Renal cortex interstitium (tissue), 11 donors: ENCODE data around the gene AGPS. TPM values are rescaled to one million over a fixed set of nuclear protein-coding genes. Genes with fewer than 3 reads are reported as not detected.
"Not testable (repeated sequence)": the region's sequence is repeated elsewhere in the genome, so short reads cannot be mapped to it uniquely, and the experiment has no call there.

ENCODE experiments used
- DNase-seq, 11 donors: peaks; one replicate each; pipeline ENCODE4 v3.0.0-alpha.2; 2013; ENCODE audit warnings: low read depth in 9 of 11, low spot score in 4 of 11; ENCODE audit errors: extremely low read depth in 1 of 11
- polyA plus RNA-seq, 3 donors: library from polyadenylated mRNA; unstranded; fragments of 120-200 nt; gene quantifications; one replicate each; pipeline ENCODE4 v1.2.1, GENCODE V29; 2013; ENCODE audit not compliant: insufficient read length in 3 of 3

The AGPS gene
- polyA plus RNA-seq, 3 donors: 43.7 to 50.5 (median 45.2) TPM

- DNase-seq: not testable (repeated sequence)
Measured at GRCh38 chr2:177485657-177486056, 93.1 kb downstream of the AGPS start.

- DNase-seq: peak; percentile 29 to 70 (median 41)
Measured at GRCh38 chr2:177489719-177490301, 97.2 kb downstream of the AGPS start.

- DNase-seq: no peak
Measured at GRCh38 chr2:177495945-177496344, 103.4 kb downstream of the AGPS start.

DNA sequence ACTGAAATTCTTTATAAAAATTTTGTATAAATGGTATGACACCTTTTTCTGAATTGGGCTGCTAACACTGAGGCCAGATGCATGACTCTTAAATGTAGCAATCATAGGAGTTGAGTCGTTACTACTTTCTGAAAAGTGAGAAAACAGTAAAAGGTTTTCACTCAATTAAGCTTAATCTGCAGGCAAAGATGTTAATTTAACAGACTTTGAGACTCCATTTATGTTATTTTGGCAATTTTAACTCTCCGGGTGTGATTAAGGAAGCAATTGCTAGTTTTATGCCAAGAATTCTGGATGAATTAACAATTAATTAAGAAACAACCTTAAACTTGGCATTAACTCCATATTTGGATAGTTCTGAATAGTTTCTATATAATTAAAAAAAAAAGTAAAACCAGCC, 104.3 kb downstream of the AGPS start:
- no peak for DNase-seq

DNA sequence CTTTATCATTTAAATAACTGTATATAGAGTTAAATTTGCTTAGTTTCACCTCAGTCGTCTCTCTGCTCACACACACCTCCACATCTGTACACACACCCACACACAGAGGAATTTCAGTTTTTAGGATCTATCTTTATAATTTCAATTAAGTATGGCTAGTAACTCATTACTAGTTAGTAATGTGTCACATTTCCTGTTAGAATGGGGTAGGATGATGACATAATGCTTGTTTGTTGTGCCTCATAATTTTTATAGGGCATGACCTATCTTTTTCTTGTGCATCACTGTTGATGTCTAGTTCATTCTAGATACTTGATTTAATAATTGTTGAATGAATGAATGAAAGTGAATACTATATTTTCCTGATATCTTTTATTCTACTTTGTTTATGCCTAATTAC, 108.6 kb downstream of the AGPS start:
- DNase-seq: no peak

GRCh38 chr2:177506505-177506904, 113.9 kb downstream of the AGPS start:
- DNase-seq: no peak

DNA sequence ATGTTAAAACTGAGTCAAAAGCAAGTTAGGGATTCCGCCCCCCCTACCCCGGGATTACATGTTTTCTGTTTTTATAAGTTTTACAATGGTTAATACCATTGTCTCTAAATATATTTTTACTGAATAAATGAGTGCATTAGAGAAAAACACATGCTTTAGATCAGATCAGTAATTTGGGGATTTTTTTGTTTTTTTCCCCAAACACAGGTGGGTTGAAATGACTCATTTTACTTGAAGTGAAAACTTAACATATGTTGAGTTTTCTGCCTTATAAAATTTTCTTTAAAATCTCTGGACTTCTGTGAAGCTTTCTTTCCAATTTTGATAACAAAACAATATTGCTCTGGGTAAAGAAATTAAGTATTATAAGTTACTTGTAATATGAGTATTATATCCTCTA, 114.4 kb downstream of the AGPS start:
- DNase-seq: no peak

GRCh38 chr2:177516824-177517544, 124.4 kb downstream of the AGPS start:
- no peak for DNase-seq

GRCh38 chr2:177518754-177519153, 126.2 kb downstream of the AGPS start:
- no peak for DNase-seq

GRCh38 chr2:177519534-177520115, 127.1 kb downstream of the AGPS start:
- DNase-seq: no peak

GRCh38 chr2:177520324-177520723, 127.8 kb downstream of the AGPS start:
- DNase-seq: peak; percentile 26 to 79 (median 55)

- no peak for DNase-seq
Measured at GRCh38 chr2:177523781-177524180, 131.2 kb downstream of the AGPS start.

DNA sequence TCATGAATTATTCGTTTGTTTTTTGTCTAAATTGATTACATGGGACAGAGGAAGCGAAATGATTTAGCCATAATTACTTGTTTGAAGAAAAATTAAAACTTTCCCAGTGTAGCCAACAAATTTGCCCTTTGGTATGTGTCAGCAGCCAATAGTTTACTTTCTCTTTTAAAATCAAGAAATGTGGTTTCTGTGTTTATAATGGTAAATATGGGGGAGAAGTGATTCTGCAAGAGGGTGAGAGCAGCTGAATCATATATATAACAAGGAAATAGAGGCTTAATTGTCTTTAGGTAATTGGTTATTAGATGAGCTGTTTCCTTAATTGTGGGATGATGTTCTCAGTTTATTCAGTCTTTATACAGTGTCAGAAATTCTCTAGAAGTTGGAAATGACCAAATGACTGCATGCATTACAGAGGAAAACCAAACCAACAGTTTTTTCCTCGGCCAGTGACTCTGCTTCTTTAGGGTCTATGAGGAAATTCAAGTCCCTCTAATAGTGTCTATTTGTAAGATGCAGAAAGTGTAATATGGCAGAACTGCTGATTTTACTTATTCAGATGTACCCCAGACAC, 132.9 kb downstream of the AGPS start:
- no peak for DNase-seq

GRCh38 chr2:177528351-177528933, 135.9 kb downstream of the AGPS start:
- DNase-seq: no peak

DNA sequence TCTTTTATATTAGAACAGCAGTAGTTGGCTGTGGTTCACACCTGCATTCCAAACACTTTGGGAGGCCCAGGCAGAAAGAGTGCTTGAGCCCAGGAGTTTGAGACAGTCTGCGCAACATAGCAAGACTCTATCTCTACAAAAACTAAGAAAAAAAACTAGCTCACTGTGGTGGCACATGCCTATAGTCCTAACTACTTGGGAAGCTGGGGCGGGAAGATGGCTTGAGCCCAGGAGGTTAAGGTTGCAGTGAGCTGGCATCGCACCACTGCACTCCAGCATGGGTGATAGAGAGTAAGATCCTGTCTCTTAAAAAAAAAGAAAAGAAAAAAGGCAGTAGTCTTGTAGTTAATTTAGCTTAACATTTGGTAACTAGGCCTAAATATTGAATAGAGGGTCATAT, 136.6 kb downstream of the AGPS start:
- DNase-seq: no peak

DNA sequence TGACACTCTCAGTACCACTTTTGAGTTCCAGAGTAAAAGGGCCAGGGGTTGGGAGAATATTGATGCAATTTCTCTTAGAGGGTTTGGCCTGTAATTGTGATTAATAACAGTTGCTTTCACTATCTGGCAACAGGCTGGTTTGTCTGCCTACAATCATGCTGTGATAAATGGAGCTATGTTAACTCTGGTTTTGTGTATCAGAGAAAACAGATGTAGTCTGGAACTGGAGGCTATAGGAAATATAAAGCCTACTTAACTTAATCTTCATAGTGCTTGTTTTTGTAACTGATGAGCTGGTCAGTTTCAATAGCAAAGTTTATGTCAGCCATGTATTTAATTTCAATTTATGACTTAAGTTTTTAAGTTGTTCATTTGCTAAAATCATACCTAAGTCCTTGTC, 138.0 kb downstream of the AGPS start:
- no peak for DNase-seq

DNA sequence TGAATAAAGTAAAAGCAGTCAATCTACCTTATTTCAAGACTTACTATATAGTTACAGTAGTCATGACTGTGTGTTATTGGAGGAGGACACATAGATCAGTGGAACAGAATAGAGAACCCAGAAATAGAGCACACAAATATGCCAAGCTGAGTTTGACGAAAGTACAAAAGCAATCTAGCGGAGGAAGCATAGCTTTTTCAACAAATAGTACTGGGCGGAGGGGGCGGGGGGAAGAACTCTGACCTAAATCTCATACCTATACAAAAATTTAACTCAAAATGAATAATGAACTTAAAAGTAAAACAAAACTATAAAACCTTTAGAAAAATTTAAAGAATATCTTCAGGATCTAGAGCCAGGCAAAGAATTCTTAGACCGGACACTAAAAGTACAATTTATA, 139.1 kb downstream of the AGPS start:
- no peak for DNase-seq

DNA sequence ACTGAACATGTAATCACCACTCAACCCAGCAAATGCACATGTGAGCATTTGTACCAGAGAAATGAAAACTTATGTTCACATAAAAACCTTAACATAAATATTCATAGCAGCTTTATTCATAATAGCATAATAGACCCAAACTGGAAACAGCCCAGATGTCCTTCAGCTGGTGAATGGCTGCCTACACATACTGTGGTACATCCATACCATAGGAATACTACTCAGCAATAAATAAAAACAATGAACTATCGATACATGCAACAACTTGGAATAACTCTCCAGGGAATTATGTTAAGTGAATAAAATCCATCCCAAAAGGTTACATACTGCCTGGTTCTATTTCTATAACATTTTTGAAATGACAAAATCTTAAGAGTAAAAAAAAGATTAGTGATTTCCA, 140.0 kb downstream of the AGPS start:
- no peak for DNase-seq

DNA sequence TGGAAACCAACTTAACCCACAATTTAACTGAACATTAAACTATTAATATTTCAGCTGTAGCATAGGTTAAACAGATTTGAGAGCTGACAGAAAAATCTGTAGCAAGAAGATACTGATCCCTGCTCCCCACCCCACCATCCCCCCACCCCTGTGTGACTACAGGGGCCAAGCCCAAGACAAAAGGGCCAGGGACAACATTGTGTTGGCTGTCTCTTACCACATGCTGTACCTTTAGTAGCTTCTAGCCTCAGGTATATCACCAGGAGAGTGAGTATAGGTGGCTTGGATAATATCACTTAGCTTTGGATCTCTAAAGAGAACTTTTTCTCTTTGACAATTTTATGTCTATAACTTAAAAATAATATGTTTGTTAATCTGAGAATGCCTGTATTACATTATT, 140.7 kb downstream of the AGPS start:
- DNase-seq: no peak

DNA sequence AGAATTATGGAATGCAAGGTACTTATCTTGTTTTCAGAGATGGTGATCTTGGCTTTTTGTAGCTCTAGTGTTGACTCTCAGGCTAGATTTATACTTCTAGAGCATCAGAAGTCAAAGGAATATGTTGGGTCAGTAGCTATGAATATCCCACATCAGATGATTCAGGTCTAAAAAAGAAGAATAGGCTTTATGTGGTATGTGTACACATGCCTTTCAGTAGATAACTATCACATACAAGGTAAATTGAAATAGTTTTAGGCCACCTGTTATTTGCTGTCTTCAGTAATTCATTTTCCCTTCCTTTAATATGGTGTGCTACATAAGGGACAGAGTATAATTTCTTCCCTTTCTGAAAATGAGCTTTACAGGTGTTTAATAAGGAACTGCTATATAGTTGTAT, 142.4 kb downstream of the AGPS start:
- DNase-seq: no peak
